Chondrocyte (in vitro differentiated cells): Measurements from ENCODE around the gene SMIM31. TPM values are rescaled to one million over a fixed set of nuclear protein-coding genes. Genes with fewer than 3 reads are reported as not detected.

Experiments used
- DNase-seq: peaks from one replicate; pipeline ENCODE4 v3.0.0; 2021; ENCODE audit warnings: mixed read lengths, low spot score
- H3K27ac Mint-ChIP-seq: one replicate; pipeline ENCODE4 v1.8.0; 2021; ENCODE audit warnings: mild to moderate bottlenecking, moderate library complexity, mixed read lengths; ENCODE audit not compliant: unreplicated experiment
- H3K27me3 Mint-ChIP-seq: 2 replicates; pipeline ENCODE4 v1.8.0; 2021; ENCODE audit warnings: low read depth, mixed read lengths
- H3K36me3 Mint-ChIP-seq: 2 replicates; pipeline ENCODE4 v1.8.0; 2021; ENCODE audit warnings: low read depth, mixed read lengths
- H3K4me1 Mint-ChIP-seq: 2 replicates; pipeline ENCODE4 v1.8.0; 2021; ENCODE audit warnings: low read depth, mild to moderate bottlenecking, mixed read lengths
- H3K4me3 Mint-ChIP-seq: one replicate; pipeline ENCODE4 v1.8.0; 2021; ENCODE audit warnings: mild to moderate bottlenecking, moderate library complexity, mixed read lengths; ENCODE audit not compliant: unreplicated experiment
- H3K9me3 Mint-ChIP-seq: 2 replicates; pipeline ENCODE4 v1.8.0; 2021; ENCODE audit warnings: low read depth, mixed read lengths
- CTCF ChIP-seq: fragments of 200-600 bp; sonication (generic); IDR thresholded peaks from 2 replicates; pipeline ENCODE4 v1.5.0; 2021; ENCODE audit warnings: antibody characterized with exemption, mild to moderate bottlenecking, moderate library complexity
- total RNA-seq: library from RNA; stranded (reverse); gene quantifications from 3 replicates; pipeline ENCODE4 v1.2.1, GENCODE V29; 2021

SMIM31 gene
- total RNA-seq, 1 donor from 2014 or later = not detected

- no peak overlapping the region for H3K27ac Mint-ChIP-seq
- peak; percentile 79 for TF ChIP-seq CTCF
- no peak for DNase-seq
- H3K4me3 Mint-ChIP-seq = no peak overlapping the region
- no peaks in the 10 kb centered on the region for H3K36me3 Mint-ChIP-seq
- H3K27me3 Mint-ChIP-seq = peaks cover 34% of the 10 kb centered on the region
- H3K9me3 Mint-ChIP-seq = no peaks in the 10 kb centered on the region
- no peaks in the 10 kb centered on the region for H3K4me1 Mint-ChIP-seq
Observed at GRCh38 chr4:164768516-164768915, 14.6 kb downstream of the SMIM31 start.

- Mint-ChIP-seq H3K4me3 (no peak overlapping the region), H3K4me1 (no peaks in the 10 kb centered on the region), H3K36me3 (no peaks in the 10 kb centered on the region), H3K9me3 (no peaks in the 10 kb centered on the region), H3K27ac (no peak overlapping the region), H3K27me3 (peaks cover 30% of the 10 kb centered on the region)
- no peak for DNase-seq
- no peak for TF ChIP-seq CTCF
Observed at GRCh38 chr4:164770010-164770724, 16.2 kb downstream of the SMIM31 start.

- no peak for DNase-seq
- no peaks in the 10 kb centered on the region for H3K36me3 Mint-ChIP-seq
- H3K4me1 Mint-ChIP-seq = no peaks in the 10 kb centered on the region
- H3K27me3 Mint-ChIP-seq = peaks cover 34% of the 10 kb centered on the region
- no peak overlapping the region for H3K4me3 Mint-ChIP-seq
- no peaks in the 10 kb centered on the region for H3K9me3 Mint-ChIP-seq
- no peak overlapping the region for H3K27ac Mint-ChIP-seq
- TF ChIP-seq CTCF = no peak
Observed at GRCh38 chr4:164771088-164771487, 17.2 kb downstream of the SMIM31 start.

GRCh38 chr4:164772076-164772475 lies 18.1 kb downstream of the SMIM31 start:
- no peak for DNase-seq
- H3K27me3 Mint-ChIP-seq = peaks cover 30% of the 10 kb centered on the region
- H3K4me3 Mint-ChIP-seq = no peak overlapping the region
- TF ChIP-seq CTCF = no peak
- no peak overlapping the region for H3K27ac Mint-ChIP-seq
- H3K9me3 Mint-ChIP-seq = no peaks in the 10 kb centered on the region
- no peaks in the 10 kb centered on the region for H3K4me1 Mint-ChIP-seq
- no peaks in the 10 kb centered on the region for H3K36me3 Mint-ChIP-seq

GRCh38 chr4:164779080-164779479 lies 25.1 kb downstream of the SMIM31 start:
- Mint-ChIP-seq H3K9me3 (no peaks in the 10 kb centered on the region), H3K4me1 (peaks cover 4% of the 10 kb centered on the region), H3K4me3 (no peak overlapping the region), H3K27ac (no peak overlapping the region), H3K36me3 (no peaks in the 10 kb centered on the region), H3K27me3 (peaks cover 15% of the 10 kb centered on the region)
- no peak for DNase-seq
- TF ChIP-seq CTCF = no peak
